ENCODE measurements around the gene PRKCQ. TPM values are rescaled to one million over a fixed set of nuclear protein-coding genes. Genes with fewer than 3 reads are reported as not detected.

Gene PRKCQ
- total and polyA plus RNA-seq, 7 donors: 6.6 to 76.3 (median 33.8) TPM

DNA sequence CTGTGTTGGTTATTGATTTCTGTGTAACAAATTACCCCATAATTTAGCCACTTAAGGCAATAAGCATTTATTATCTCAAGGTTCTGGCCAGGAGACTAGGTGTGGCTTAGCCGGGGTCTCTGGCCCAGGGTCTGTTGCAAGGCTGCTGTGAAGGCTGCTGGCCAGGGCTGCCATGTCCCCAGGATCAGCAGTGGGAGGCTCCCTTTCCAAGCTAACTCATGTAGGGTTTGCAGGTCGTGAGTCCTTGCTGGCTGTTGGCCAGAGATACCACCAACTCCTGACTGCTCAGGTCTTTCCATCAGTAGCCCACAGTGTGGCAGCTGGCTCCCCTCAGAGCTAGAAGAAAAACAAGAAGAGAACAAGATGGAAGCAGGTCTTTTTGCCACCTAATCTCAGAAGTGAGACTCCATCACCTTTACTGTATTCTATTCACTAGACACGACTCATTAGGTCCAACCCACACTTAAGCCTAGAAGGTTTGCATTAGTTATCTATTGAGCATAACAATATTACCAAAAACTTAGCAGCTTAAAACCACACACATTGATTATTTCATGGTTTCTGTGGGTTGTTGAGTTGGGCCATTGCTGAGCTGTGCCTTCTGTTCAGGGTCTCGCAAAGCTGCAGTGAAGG, 191.7 kb downstream of the PRKCQ start:
- ATAC-seq: no peak

GRCh38 chr10:6386960-6387359, 193.1 kb downstream of the PRKCQ start:
- Histone ChIP-seq H3K4me1 (no peaks in the 10 kb centered on the region), H3K36me3 (ENCODE audit: insufficient read depth in 1 of 2, low read depth in 1 of 2) (no peaks in the 10 kb centered on the region), H3K27ac (no peak overlapping the region), H3K9me3 (peaks cover 11% of the 10 kb centered on the region), H3K4me3 (no peak overlapping the region), H3K27me3 (ENCODE audit: insufficient read depth in 3 of 3, low read length in 2 of 3) (no peaks in the 10 kb centered on the region)
- 93 to 96% (median 93%) methylated on average over 5 of the region's 5 CpGs for WGBS, 3 donors
- DNase-seq (no peak), ATAC-seq (peak in 1 of 4 donors; percentile 6)
- TF ChIP-seq, protein P1, sequence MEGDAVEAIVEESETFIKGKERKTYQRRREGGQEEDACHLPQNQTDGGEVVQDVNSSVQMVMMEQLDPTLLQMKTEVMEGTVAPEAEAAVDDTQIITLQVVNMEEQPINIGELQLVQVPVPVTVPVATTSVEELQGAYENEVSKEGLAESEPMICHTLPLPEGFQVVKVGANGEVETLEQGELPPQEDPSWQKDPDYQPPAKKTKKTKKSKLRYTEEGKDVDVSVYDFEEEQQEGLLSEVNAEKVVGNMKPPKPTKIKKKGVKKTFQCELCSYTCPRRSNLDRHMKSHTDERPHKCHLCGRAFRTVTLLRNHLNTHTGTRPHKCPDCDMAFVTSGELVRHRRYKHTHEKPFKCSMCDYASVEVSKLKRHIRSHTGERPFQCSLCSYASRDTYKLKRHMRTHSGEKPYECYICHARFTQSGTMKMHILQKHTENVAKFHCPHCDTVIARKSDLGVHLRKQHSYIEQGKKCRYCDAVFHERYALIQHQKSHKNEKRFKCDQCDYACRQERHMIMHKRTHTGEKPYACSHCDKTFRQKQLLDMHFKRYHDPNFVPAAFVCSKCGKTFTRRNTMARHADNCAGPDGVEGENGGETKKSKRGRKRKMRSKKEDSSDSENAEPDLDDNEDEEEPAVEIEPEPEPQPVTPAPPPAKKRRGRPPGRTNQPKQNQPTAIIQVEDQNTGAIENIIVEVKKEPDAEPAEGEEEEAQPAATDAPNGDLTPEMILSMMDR (IDR thresholded peaks at IDR 0.05): no peak
- intact Hi-C loops (cut with DNase I): no loop called here

More for the DNA sequence above, 191.7 kb downstream of the PRKCQ start:
- TF ChIP-seq, protein P1 (IDR thresholded peaks at IDR 0.05): no peak
- Histone ChIP-seq H3K27me3 (ENCODE audit: insufficient read depth in 3 of 3, low read length in 2 of 3) (no peaks in the 10 kb centered on the region), H3K4me1 (no peaks in the 10 kb centered on the region), H3K4me3 (no peak overlapping the region), H3K27ac (no peak overlapping the region), H3K36me3 (ENCODE audit: insufficient read depth in 1 of 2, low read depth in 1 of 2) (no peaks in the 10 kb centered on the region), H3K9me3 (peaks cover 11% of the 10 kb centered on the region)
- WGBS, 3 donors: 56 to 68% (median 68%) methylated on average over 4 of the region's 4 CpGs
- no peak for DNase-seq
- intact Hi-C loops (cut with DNase I): no loop called here

DNA sequence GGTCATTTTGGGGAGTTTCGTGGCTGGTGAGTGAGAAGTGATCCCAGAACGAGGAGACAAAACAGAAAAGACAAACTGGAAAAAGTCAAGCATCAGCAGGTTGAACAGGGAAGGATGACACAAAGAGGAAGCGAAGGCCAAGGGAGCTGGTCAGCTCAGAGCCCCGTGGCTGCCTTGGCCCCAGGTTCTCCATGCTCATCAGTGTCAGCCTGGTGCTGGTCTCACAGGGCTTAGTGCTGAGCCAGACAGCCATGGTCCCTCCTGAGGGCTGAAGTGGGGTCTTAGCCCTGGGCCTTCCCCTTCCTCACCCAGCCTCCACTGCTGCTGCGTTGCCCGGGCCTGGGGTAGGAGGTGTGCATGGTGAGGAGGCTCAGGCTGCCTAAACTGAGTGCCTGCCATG, 193.7 kb downstream of the PRKCQ start:
- Histone ChIP-seq H3K36me3 (ENCODE audit: insufficient read depth in 1 of 2, low read depth in 1 of 2) (no peaks in the 10 kb centered on the region), H3K4me3 (no peak overlapping the region), H3K27ac (no peak overlapping the region), H3K27me3 (ENCODE audit: insufficient read depth in 3 of 3, low read length in 2 of 3) (no peaks in the 10 kb centered on the region), H3K9me3 (peaks cover 11% of the 10 kb centered on the region), H3K4me1 (no peaks in the 10 kb centered on the region)
- no peak for ATAC-seq
- WGBS, 3 donors: 81 to 90% (median 83%) methylated on average over 6 of the region's 6 CpGs
- intact Hi-C loops (cut with DNase I): no loop called here
- no peak for DNase-seq
- TF ChIP-seq, protein P1 (IDR thresholded peaks at IDR 0.05): no peak

DNA sequence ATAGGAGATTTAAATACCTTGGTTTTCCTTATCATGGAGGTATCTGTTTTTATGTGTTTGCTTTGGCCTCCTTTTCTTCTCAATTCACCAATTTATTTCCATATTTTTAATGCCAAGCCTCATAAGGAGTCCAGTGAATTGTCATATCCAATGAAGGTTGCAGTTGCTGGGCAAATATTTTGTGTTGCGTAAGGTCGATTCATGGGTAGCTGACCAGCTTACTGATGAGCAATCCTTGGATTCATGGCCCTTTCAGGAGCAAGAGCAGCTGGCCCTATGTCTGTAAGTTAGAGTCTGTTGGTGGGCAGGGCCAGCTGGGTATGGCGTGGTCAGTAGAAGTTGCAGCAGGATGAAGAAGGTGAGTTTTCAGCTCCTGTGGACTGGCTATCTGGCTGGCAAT, 194.4 kb downstream of the PRKCQ start:
- H3K27ac ChIP-seq: no peak overlapping the region
- H3K9me3 ChIP-seq: peaks cover 10% of the 10 kb centered on the region
- no peaks in the 10 kb centered on the region for H3K27me3 ChIP-seq (ENCODE audit: insufficient read depth in 3 of 3, low read length in 2 of 3)
- TF ChIP-seq, protein P1 (IDR thresholded peaks at IDR 0.05): no peak
- intact Hi-C loops (cut with DNase I): no loop called here
- H3K4me3 ChIP-seq: no peak overlapping the region
- no peaks in the 10 kb centered on the region for H3K4me1 ChIP-seq
- H3K36me3 ChIP-seq (ENCODE audit: insufficient read depth in 1 of 2, low read depth in 1 of 2): no peaks in the 10 kb centered on the region
- ATAC-seq (no peak), DNase-seq (no peak)
- 47 to 78% (median 73%) methylated on average over 3 of the region's 3 CpGs for WGBS, 3 donors

DNA sequence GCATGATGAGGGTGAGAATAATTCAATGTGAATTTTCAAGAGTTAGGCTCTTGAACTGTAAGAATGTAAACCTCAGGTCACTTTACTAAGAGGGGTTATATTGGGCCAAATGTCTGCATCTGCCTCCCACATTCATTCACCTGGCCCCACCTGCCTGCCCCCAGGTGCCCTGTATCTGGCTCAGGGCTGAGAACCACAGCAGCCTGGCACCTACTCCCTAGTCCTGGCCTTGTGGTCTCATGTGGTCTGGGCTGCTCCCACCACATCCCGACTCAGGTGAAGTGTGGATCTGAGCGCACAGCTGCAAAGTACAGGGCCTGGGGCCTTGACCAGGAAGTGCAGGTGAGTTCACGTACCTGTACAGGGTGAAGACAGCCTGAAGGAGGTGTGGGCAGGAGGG, 195.2 kb downstream of the PRKCQ start:
- ATAC-seq (no peak), DNase-seq (no peak)
- Histone ChIP-seq H3K27me3 (ENCODE audit: insufficient read depth in 3 of 3, low read length in 2 of 3) (no peaks in the 10 kb centered on the region), H3K27ac (no peak overlapping the region), H3K36me3 (ENCODE audit: insufficient read depth in 1 of 2, low read depth in 1 of 2) (no peaks in the 10 kb centered on the region), H3K9me3 (peaks cover 9% of the 10 kb centered on the region), H3K4me1 (no peaks in the 10 kb centered on the region), H3K4me3 (no peak overlapping the region)
- TF ChIP-seq, protein P1 (IDR thresholded peaks at IDR 0.05): no peak
- 73 to 92% (median 91%) methylated on average over 3 of the region's 3 CpGs for WGBS, 3 donors
- intact Hi-C loops (cut with DNase I): no loop called here
